ENCODE data around the gene OTOGL. TPM values are rescaled to one million over a fixed set of nuclear protein-coding genes. Genes with fewer than 3 reads are reported as not detected.

The OTOGL gene
- total RNA-seq, 1 experiment from 2014 or later = not detected

- H3K36me3 ChIP-seq (ENCODE audit: low read depth) = no peaks in the 10 kb centered on the region
- intact Hi-C loops (cut with micrococcal nuclease; ENCODE audit: unreplicated experiment) = no loop called here
- H3K4me2 ChIP-seq = no peak overlapping the region
- H3K4me1 ChIP-seq (replicated peaks; ENCODE audit: insufficient read depth) = no peaks in the 10 kb centered on the region
- no peak for DNase-seq
- no peaks in the 10 kb centered on the region for H3K9me3 ChIP-seq (ENCODE audit: insufficient read depth, low read depth)
- BruUV-seq (replicated peaks) = no TSS peak
- ChIA-PET POLR2A (ENCODE audit: unreplicated experiment) (interaction anchor here (0.6 kb wide), 1 partner anchor 28 kb away, joined by 7 read pairs; no protein-coding TSS in a partner anchor), CTCF (interaction anchor here (0.6 kb wide), 1 partner anchor 325 kb away, joined by 5 read pairs; no protein-coding TSS in a partner anchor)
- no peaks in the 10 kb centered on the region for H3F3A ChIP-seq (ENCODE audit: insufficient read depth, low read depth)
- H3K9me2 ChIP-seq (ENCODE audit: insufficient read depth) = no peaks in the 10 kb centered on the region
- no peak overlapping the region for H2AFZ ChIP-seq
- no peaks in the 10 kb centered on the region for H3K79me2 ChIP-seq (ENCODE audit: low read depth)
- TF ChIP-seq CTCF (conservative IDR thresholded peaks at IDR 0.05) (no peak), EZH2 (IDR thresholded peaks at IDR 0.05; ENCODE audit: low read depth) (no peak)
- H3K4me3 ChIP-seq = no peak overlapping the region
- no peaks in the 10 kb centered on the region for H4K20me1 ChIP-seq (ENCODE audit: insufficient read depth)
- H3K27me3 ChIP-seq (ENCODE audit: insufficient read depth, low read depth) = no peaks in the 10 kb centered on the region
- H3K27ac ChIP-seq = no peak overlapping the region
These were observed 191.9 kb downstream of the OTOGL start for GRCh38 chr12:80291108-80291754.

GRCh38 chr12:80293347-80293746 is 194.0 kb downstream of the OTOGL start:
- H3F3A ChIP-seq (ENCODE audit: insufficient read depth, low read depth) = no peaks in the 10 kb centered on the region
- H3K4me3 ChIP-seq = no peak overlapping the region
- DNase-seq = no peak
- no peak overlapping the region for H3K27ac ChIP-seq
- H3K4me1 ChIP-seq (replicated peaks; ENCODE audit: insufficient read depth) = no peaks in the 10 kb centered on the region
- no peak overlapping the region for H2AFZ ChIP-seq
- no peaks in the 10 kb centered on the region for H4K20me1 ChIP-seq (ENCODE audit: insufficient read depth)
- no peaks in the 10 kb centered on the region for H3K9me3 ChIP-seq (ENCODE audit: insufficient read depth, low read depth)
- intact Hi-C loops (cut with micrococcal nuclease; ENCODE audit: unreplicated experiment) = no loop called here
- H3K36me3 ChIP-seq (ENCODE audit: low read depth) = no peaks in the 10 kb centered on the region
- ChIA-PET POLR2A (ENCODE audit: unreplicated experiment) (no interaction called here), CTCF (no interaction called here)
- no peak overlapping the region for H3K4me2 ChIP-seq
- no peak for TF ChIP-seq CTCF (conservative IDR thresholded peaks at IDR 0.05)
- TF ChIP-seq EZH2 (IDR thresholded peaks at IDR 0.05; ENCODE audit: low read depth) = no peak
- BruUV-seq (replicated peaks) = no TSS peak
- H3K9me2 ChIP-seq (ENCODE audit: insufficient read depth) = no peaks in the 10 kb centered on the region
- no peaks in the 10 kb centered on the region for H3K27me3 ChIP-seq (ENCODE audit: insufficient read depth, low read depth)
- H3K79me2 ChIP-seq (ENCODE audit: low read depth) = no peaks in the 10 kb centered on the region

DNA sequence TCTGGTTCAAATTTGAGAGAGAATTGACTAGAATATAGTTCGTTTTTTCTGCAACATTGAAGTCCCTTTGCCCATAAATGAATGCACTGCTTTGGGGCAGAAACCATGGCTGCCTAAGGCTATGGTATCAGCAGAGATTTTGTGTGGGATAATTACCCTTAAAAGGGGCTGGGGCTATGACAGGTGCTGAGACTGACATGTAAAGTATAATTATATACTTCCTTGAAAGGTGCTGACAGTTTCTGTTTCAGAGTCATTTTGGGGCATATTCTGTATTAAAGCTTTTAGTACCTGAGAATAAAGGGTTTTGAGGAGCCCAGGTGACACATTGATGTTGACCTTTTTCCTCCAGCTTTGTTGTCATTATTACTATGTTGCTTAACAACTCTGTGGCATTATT is 194.4 kb downstream of the OTOGL start:
- no peak for TF ChIP-seq CTCF (conservative IDR thresholded peaks at IDR 0.05)
- TF ChIP-seq EZH2 (IDR thresholded peaks at IDR 0.05; ENCODE audit: low read depth) = no peak
- Histone ChIP-seq H3F3A (ENCODE audit: insufficient read depth, low read depth) (no peaks in the 10 kb centered on the region), H4K20me1 (ENCODE audit: insufficient read depth) (no peaks in the 10 kb centered on the region), H3K27me3 (ENCODE audit: insufficient read depth, low read depth) (no peaks in the 10 kb centered on the region), H3K4me1 (replicated peaks; ENCODE audit: insufficient read depth) (no peaks in the 10 kb centered on the region), H3K36me3 (ENCODE audit: low read depth) (no peaks in the 10 kb centered on the region), H3K9me2 (ENCODE audit: insufficient read depth) (no peaks in the 10 kb centered on the region), H3K4me3 (no peak overlapping the region), H3K4me2 (no peak overlapping the region), H3K79me2 (ENCODE audit: low read depth) (no peaks in the 10 kb centered on the region), H2AFZ (no peak overlapping the region), H3K9me3 (ENCODE audit: insufficient read depth, low read depth) (no peaks in the 10 kb centered on the region), H3K27ac (no peak overlapping the region)
- POLR2A ChIA-PET (ENCODE audit: unreplicated experiment) = no interaction called here
- no TSS peak for BruUV-seq (replicated peaks)
- intact Hi-C loops (cut with micrococcal nuclease; ENCODE audit: unreplicated experiment) = no loop called here
- DNase-seq = no peak
- CTCF ChIA-PET = no interaction called here
